ENCODE data around the gene PAM.

PAM gene

DNA sequence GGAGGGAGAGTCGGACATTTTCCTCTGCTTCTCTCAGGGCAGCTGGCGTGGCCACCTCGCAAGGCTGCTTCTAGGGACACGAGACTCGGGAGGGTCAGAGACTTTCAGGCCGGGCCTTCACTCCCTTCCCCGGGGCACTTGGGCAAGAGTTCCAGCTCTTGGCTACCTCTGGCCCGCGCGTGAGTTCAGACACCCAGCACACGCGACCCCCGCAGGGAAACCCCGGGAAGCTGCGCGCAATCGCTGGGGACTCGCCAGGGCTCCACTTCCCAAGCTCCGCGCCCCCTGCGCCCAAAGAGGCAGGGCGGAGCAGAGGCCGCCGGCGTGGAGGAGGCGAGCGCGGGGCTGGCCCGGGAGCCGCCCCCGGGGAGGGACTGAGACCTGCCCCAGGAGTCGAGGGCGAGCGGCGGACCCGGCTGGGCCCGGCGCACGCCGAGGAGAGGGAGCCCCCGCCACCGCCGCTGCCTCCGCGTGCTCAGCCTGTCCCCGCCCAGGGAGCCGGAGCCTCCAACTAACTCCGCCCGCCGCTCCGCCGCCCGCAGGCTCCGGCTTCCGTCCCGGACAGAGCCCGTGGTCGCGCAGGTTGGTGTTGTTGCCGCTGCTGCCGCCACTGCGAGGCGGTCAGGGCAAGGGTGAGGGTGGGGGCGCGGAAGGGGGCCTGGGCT lies at the start of gene PAM:
TSS of gene PAM (plus strand) at position 539 of the 665 bp plus-strand sequence. CDS start 110,891 bp downstream, outside the sequence.
- Histone ChIP-seq H3K27me3 (ENCODE audit: low read depth) (no peaks in the 10 kb centered on the region), H3K4me3 (peak within 1 kb of the TSS; percentile 58), H3K4me1 (peaks cover 20% of the 10 kb centered on the region), H3K36me3 (replicated peaks) (no peaks in the 10 kb centered on the region), H3K9me3 (no peaks in the 10 kb centered on the region)
- DNase-seq (ENCODE audit: low spot score in 2 of 2) = peak; percentile 75 to 86
- in situ Hi-C loops (cut with MboI; ENCODE audit: low sequenced_read_pairs) = no loop called here

DNA sequence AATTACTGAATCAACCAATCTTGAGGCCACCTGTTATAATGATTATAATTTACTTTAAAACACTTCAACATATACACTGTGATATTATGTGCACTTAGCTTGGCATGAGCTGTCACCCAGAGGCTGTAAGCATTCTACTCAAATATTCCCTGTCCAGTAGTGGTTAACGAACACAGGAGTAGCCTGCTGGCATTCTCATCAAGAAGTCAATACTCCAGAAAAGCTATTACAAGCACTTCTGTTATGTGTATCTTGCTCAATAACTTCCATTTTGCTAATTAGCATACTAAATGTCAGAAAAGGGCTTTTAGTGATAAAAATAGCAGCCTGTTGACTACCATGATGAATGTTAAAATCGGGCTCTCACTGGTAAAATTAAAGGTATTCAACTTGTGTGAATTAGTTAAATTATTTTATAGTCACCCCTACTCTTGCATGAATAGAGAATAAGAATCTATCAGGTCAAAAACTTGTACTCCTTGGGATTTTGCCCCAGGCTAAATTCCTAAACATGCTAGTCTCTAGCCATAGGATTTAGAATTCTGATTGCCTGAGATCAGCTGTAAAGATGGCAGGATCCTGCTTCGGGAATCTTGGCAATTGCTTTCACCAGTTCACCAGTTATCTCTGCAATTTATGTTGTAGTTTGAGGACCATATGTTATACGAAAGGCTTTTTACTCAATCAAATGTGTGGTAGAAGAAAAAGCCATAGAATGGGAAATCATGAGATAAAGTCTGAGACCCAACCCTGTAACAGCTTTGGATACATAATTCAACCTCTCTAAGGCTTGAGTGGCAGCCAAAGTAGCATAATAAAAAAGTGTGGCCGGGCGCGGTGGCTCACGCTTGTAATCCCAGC lies 43.4 kb upstream of the PAM start:
- DNase-seq (ENCODE audit: low spot score in 2 of 2) = peak in 1 of 2 experiments; percentile 7
- no peaks in the 10 kb centered on the region; the same call in none of the 2 replicates for H3K27me3 ChIP-seq (ENCODE audit: low read depth)
- peaks cover 3% of the 10 kb centered on the region; the same call in 1 of the 2 replicates for H3K4me1 ChIP-seq
- in situ Hi-C loops (cut with MboI; ENCODE audit: low sequenced_read_pairs) = no loop called here
- no peaks in the 10 kb centered on the region for H3K9me3 ChIP-seq
- H3K4me3 ChIP-seq = no peak overlapping the region
- H3K36me3 ChIP-seq (replicated peaks) = no peaks in the 10 kb centered on the region

DNA sequence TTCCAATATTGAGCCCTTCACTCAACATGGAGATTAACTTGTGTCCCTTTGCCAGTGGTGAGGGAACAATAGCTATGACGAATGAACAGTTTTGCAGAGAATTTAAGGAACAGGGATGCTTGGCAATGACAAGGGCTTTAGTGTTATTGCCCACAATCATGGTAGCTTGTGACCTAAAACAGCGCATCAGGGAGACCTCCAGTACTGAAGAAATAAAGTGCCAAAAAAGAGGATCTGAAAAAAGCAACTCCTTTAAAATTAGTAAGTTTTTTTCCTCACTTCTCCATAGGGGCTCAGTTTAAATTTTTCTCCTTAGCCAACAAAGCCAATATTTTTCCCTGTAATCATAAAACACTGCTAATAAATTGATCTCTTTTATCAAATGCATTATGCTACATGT lies 41.8 kb upstream of the PAM start:
- Histone ChIP-seq H3K4me3 (no peak overlapping the region), H3K4me1 (peaks cover 3% of the 10 kb centered on the region; the same call in 1 of the 2 replicates), H3K36me3 (replicated peaks) (no peaks in the 10 kb centered on the region), H3K27me3 (ENCODE audit: low read depth) (no peaks in the 10 kb centered on the region; the same call in 1 of the 2 replicates), H3K9me3 (no peaks in the 10 kb centered on the region)
- in situ Hi-C loops (cut with MboI; ENCODE audit: low sequenced_read_pairs) = no loop called here
- no peak for DNase-seq (ENCODE audit: low spot score in 2 of 2)

DNA sequence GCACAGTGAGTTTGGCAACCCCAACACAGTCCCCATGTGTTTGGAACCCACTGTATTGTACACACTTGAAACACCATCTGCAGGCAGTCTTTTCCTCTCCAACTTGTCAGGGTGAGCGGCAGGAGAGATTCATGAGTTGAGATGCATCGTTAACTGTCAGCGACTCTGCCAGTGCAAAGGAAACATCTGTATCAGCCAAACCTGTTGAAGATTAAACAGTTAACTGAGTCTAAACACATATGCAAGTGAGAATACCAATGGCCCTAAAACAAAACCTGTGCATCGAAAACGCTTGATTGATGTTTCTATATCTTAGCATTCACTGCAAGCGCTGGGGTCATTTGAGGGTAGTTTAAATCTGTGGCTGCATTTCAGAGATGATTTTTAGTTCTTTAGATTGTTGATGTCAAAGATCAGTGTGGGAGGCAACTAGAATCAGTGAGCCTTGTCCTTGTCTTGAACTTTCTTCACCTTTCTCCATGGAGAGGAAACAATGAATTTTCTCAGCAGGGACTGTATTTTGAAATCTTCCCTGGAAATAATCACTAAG lies 41.3 kb upstream of the PAM start:
- H3K27me3 ChIP-seq (ENCODE audit: low read depth) = no peaks in the 10 kb centered on the region; the same call in 1 of the 2 replicates
- in situ Hi-C loops (cut with MboI; ENCODE audit: low sequenced_read_pairs) = no loop called here
- DNase-seq (ENCODE audit: low spot score in 2 of 2) = no peak
- no peaks in the 10 kb centered on the region for H3K9me3 ChIP-seq
- peaks cover 3% of the 10 kb centered on the region; the same call in 1 of the 2 replicates for H3K4me1 ChIP-seq
- H3K36me3 ChIP-seq (replicated peaks) = no peaks in the 10 kb centered on the region
- no peak overlapping the region for H3K4me3 ChIP-seq

DNA sequence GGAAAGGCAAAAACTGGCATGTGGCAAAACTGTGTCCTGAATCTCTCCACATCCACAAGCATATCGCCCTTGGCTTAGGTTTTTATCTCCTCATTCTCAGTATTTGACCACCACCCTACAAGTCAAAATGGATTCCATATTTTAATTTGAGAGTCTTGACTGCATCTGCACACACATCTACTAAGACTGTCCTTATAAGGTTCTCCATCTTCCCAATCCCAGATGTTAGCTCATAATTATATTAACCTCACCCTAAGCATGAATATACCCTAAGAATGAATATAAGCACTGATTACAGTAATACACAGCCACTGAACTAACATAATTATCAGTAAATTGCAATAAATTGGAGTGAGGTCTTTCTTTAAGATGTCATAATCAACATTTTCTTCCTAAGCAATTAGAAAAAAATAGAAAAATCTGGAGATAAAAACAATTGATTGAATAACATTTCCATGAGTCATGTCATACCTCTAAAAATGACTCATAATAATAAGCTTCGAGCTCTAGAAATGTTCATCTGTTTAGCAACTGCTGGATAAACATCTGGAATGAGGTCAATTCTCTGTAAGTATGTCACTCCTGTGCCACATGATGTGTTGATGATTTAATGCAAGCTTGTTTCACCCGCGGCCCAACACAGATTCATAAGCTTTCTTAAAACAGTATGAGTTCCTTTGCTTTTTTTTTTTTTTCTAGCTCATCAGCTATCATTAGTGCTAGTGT lies 39.9 kb upstream of the PAM start:
- no peaks in the 10 kb centered on the region for H3K36me3 ChIP-seq (replicated peaks)
- no peaks in the 10 kb centered on the region; the same call in 1 of the 2 replicates for H3K27me3 ChIP-seq (ENCODE audit: low read depth)
- DNase-seq (ENCODE audit: low spot score in 2 of 2) = no peak
- H3K9me3 ChIP-seq = no peaks in the 10 kb centered on the region
- in situ Hi-C loops (cut with MboI; ENCODE audit: low sequenced_read_pairs) = no loop called here
- H3K4me1 ChIP-seq = peaks cover 10% of the 10 kb centered on the region
- no peak overlapping the region for H3K4me3 ChIP-seq

DNA sequence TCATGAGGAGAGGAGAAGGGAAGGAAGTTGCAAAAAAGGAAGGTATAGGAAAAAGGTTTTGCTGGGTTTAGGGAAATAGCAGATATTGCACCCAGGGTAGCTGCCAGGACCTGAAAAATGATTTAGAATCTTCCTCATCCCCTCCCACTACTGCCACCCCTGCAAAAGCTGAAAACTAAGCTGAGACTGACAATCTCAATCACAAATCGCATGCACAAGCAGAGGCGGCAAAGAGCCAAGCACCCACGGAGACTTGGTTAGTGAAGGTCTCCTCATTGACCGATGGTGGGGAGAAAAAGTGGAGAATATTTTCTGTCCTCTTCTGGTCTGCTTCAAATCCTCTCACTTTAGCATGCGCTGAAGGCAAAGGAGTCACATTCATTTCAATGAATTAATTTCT lies 39.1 kb upstream of the PAM start:
- H3K27me3 ChIP-seq (ENCODE audit: low read depth) = no peaks in the 10 kb centered on the region
- no peaks in the 10 kb centered on the region for H3K36me3 ChIP-seq (replicated peaks)
- no peak overlapping the region for H3K4me3 ChIP-seq
- peaks cover 17% of the 10 kb centered on the region for H3K4me1 ChIP-seq
- in situ Hi-C loops (cut with MboI; ENCODE audit: low sequenced_read_pairs) = no loop called here
- H3K9me3 ChIP-seq = no peaks in the 10 kb centered on the region
- no peak for DNase-seq (ENCODE audit: low spot score in 2 of 2)

DNA sequence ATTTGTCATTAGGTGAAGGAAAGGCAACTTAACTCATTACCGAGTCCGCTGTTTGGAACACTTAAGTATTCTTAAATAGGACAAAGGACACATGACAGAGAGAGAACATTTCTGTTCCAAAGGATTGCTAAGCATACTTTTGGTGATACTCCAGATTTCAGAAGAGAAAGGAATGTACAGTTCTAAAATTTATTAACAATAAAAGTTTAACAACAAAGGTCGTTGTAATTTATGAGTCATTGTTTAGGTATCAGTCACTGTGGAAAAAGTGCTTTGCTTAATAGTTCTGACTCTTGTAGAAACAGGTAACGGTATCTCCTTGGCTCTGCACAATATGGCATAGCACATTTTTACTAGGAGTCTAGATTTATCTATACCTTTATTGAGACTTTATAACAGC lies 36.3 kb upstream of the PAM start:
- DNase-seq (ENCODE audit: low spot score in 2 of 2) = no peak
- Histone ChIP-seq H3K9me3 (no peaks in the 10 kb centered on the region), H3K4me1 (peaks cover 15% of the 10 kb centered on the region), H3K36me3 (replicated peaks) (no peaks in the 10 kb centered on the region), H3K27me3 (ENCODE audit: low read depth) (no peaks in the 10 kb centered on the region), H3K4me3 (no peak overlapping the region)
- in situ Hi-C loops (cut with MboI; ENCODE audit: low sequenced_read_pairs) = no loop called here

DNA sequence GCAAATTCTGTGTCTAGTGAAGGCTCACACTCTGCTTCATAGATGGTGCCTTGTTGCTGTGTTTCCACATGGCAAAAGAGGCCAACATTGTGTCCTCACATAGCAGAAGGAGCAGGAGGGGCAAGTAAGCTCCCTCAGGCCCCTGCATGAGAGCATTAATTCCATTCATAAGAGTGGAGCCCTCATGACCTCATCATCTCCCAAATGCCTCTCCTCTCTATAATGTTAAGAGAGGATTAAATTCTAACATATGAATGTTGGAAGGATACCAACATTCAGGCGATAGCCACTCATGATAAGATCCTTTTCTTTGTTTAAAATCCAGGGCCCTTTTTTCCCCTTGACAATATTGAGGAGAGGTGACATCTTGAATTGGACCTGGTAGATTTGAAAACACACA lies 35.2 kb upstream of the PAM start:
- DNase-seq (ENCODE audit: low spot score in 2 of 2) = peak; percentile 36 to 71
- in situ Hi-C loops (cut with MboI; ENCODE audit: low sequenced_read_pairs) = no loop called here
- Histone ChIP-seq H3K36me3 (replicated peaks) (no peaks in the 10 kb centered on the region), H3K4me1 (peaks cover 15% of the 10 kb centered on the region), H3K4me3 (no peak overlapping the region), H3K27me3 (ENCODE audit: low read depth) (no peaks in the 10 kb centered on the region), H3K9me3 (no peaks in the 10 kb centered on the region)

DNA sequence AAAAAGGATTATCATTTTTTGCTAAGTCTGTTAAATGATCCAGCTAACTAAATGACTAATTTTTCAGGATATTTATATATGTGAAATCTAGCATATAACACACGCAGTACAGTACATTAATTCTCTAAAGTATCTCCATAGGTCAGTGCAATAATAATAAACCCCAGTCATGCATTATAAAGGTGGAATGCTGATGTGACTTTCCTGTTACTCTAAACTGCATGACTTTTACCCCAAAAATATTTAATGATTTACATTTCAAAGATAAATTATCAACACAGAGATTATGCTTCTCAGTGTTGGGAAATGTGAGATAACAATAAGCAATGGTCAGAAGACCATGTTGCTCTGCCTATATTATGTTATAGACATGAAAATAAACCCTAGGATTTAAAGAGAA lies 34.1 kb upstream of the PAM start:
- H3K36me3 ChIP-seq (replicated peaks) = no peaks in the 10 kb centered on the region
- in situ Hi-C loops (cut with MboI; ENCODE audit: low sequenced_read_pairs) = no loop called here
- H3K4me1 ChIP-seq = peaks cover 15% of the 10 kb centered on the region

DNA sequence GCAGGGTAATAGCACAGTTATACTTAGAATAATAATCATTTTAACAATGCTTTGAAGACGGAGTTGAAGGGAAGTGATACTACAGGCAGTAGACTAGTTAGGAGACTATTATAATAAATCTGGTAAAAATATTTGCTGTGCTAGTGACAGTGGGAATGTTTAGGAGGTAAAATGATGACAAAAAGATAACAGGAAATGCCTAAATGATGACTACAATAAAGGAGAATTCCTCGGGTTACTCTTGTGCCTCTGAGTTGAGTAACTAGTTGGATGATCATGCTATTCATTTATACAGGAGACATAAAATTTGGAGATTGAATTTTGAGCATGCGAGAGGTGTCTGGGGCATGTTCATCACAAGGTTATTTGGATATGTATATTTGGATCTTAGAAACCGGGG lies 32.2 kb upstream of the PAM start:
- H3K27me3 ChIP-seq (ENCODE audit: low read depth) = no peaks in the 10 kb centered on the region
- H3K36me3 ChIP-seq (replicated peaks) = no peaks in the 10 kb centered on the region
- H3K4me1 ChIP-seq = peaks cover 15% of the 10 kb centered on the region
- no peak overlapping the region for H3K4me3 ChIP-seq
- no peaks in the 10 kb centered on the region for H3K9me3 ChIP-seq
- no peak for DNase-seq (ENCODE audit: low spot score in 2 of 2)
- in situ Hi-C loops (cut with MboI; ENCODE audit: low sequenced_read_pairs) = no loop called here

More for the DNA sequence above, 34.1 kb upstream of the PAM start:
- no peak for DNase-seq (ENCODE audit: low spot score in 2 of 2)
- Histone ChIP-seq H3K4me3 (no peak overlapping the region), H3K27me3 (ENCODE audit: low read depth) (no peaks in the 10 kb centered on the region), H3K9me3 (no peaks in the 10 kb centered on the region)

DNA sequence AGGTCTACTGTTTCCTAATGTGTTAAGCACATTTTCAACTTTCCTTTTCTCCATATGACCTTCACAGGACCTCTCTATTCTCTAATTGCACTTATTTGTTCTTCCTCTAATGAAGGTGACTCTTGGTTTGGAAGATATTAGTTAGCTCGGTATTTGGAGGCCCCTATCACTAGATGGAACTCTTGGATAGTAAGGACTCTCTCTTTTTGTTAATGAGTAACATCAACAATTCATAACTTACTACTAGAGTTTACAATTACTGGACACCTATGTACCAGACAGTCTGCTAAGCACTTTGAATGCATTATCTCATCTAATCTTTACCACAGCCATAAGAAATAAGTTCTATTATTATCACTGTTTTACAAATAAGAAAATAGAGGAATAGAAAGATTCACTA lies 23.4 kb upstream of the PAM start:
- H3K9me3 ChIP-seq = no peaks in the 10 kb centered on the region
- H3K27me3 ChIP-seq (ENCODE audit: low read depth) = no peaks in the 10 kb centered on the region; the same call in none of the 2 replicates
- in situ Hi-C loops (cut with MboI; ENCODE audit: low sequenced_read_pairs) = no loop called here
- no peak overlapping the region for H3K4me3 ChIP-seq
- H3K4me1 ChIP-seq = no peaks in the 10 kb centered on the region
- H3K36me3 ChIP-seq (replicated peaks) = no peaks in the 10 kb centered on the region
- DNase-seq (ENCODE audit: low spot score in 2 of 2) = no peak

DNA sequence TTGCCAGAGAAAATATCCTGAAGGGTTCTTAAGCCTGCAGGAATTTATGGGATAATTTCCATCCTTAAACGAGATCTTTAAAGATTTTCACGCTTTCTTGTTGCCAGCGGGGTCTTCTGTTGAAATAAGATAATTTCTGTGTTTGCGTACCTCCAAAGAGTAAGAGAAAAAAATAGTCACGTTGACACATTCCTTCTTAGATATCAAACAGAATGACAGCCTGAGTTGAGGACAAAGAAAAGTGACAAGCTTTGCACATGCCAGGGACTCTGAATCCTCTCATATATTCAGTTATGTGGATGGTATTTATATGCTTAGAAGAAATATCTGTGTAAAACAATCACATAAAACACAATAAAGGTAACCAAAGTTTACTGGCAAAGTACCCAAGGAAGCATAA lies 21.6 kb upstream of the PAM start:
- no peaks in the 10 kb centered on the region for H3K4me1 ChIP-seq
- no peak for DNase-seq (ENCODE audit: low spot score in 2 of 2)
- H3K27me3 ChIP-seq (ENCODE audit: low read depth) = no peaks in the 10 kb centered on the region; the same call in none of the 2 replicates
- no peaks in the 10 kb centered on the region for H3K36me3 ChIP-seq (replicated peaks)
- in situ Hi-C loops (cut with MboI; ENCODE audit: low sequenced_read_pairs) = no loop called here
- no peak overlapping the region for H3K4me3 ChIP-seq
- H3K9me3 ChIP-seq = no peaks in the 10 kb centered on the region

DNA sequence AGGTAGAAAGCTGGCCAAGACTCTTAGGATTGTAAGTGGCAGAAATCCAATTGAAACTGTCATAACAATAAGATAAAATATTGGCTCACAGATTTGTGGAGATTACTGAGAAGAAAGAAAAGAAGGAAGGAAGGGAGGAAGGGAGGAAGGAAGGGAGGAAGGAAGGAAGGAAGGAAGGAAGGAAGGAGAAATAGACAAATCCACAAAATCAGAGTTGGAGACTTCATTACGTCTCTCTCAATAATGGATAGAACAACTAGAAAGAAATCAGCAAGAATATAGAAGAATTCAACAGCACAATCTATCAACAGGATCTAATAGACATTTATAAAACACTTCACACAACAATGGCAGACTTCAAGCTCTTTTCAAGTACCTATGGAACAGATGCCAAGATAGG lies 17.9 kb upstream of the PAM start:
- Histone ChIP-seq H3K4me3 (no peak overlapping the region), H3K36me3 (replicated peaks) (no peaks in the 10 kb centered on the region), H3K9me3 (no peaks in the 10 kb centered on the region), H3K4me1 (no peaks in the 10 kb centered on the region), H3K27me3 (ENCODE audit: low read depth) (no peaks in the 10 kb centered on the region; the same call in 1 of the 2 replicates)
- in situ Hi-C loops (cut with MboI; ENCODE audit: low sequenced_read_pairs) = no loop called here
- no peak for DNase-seq (ENCODE audit: low spot score in 2 of 2)

All from HAP-1 (cell line).